ENCODE results near the gene SFMBT1.

GRCh38 chr3:52920841-52921240, 125.0 kb downstream of the SFMBT1 start:
- no peak for TF ChIP-seq CTCF (IDR thresholded peaks at IDR 0.05; ENCODE audit: poor library complexity)
- no peak for TF ChIP-seq EZH2phosphoT487 (IDR thresholded peaks at IDR 0.05; ENCODE audit: low read depth, severe bottlenecking, unreplicated experiment)

Measured in hepatocyte (in vitro differentiated cells).